Subcutaneous abdominal adipose tissue (tissue), 5 donors: ENCODE results near the gene LYL1.

Source experiments
- H3K27ac ChIP-seq: one replicate; pipeline ENCODE4 v1.7.0; 2013; ENCODE audit warnings: low read depth, mild to moderate bottlenecking, inconsistent platforms, low read length, moderate library complexity
- H3K27me3 ChIP-seq, 5 donors: one replicate each; pipeline ENCODE4 v1.7.0; 2013; ENCODE audit warnings: low read length in 5 of 5, inconsistent platforms in 1 of 5; ENCODE audit not compliant: control insufficient read depth in 5 of 5, insufficient read depth in 4 of 5
- H3K36me3 ChIP-seq, 5 donors: one replicate each; pipeline ENCODE4 v1.7.0; 2013; ENCODE audit warnings: low read length in 5 of 5; ENCODE audit not compliant: control insufficient read depth in 5 of 5, insufficient read depth in 5 of 5
- H3K4me1 ChIP-seq, 5 donors: one replicate each; pipeline ENCODE4 v1.7.0; 2013; ENCODE audit warnings: low read length in 5 of 5, mild to moderate bottlenecking in 3 of 5, moderate library complexity in 1 of 5; ENCODE audit not compliant: control insufficient read depth in 5 of 5, insufficient read depth in 5 of 5
- H3K4me3 ChIP-seq, 5 donors: one replicate each; pipeline ENCODE4 v1.7.0; 2013; ENCODE audit warnings: low read length in 5 of 5, low read depth in 1 of 5
- H3K9ac ChIP-seq, 5 donors: one replicate each; pipeline ENCODE4 v1.7.0; 2013; ENCODE audit warnings: low read length in 5 of 5, mild to moderate bottlenecking in 4 of 5, moderate library complexity in 3 of 5
- H3K9me3 ChIP-seq, 5 donors: one replicate each; pipeline ENCODE4 v1.7.0; 2013; ENCODE audit warnings: low read length in 5 of 5; ENCODE audit not compliant: control insufficient read depth in 5 of 5
- donor health status: healthy.
- donor health status: healthy.
- donor health status: healthy.
- donor health status: healthy.
- donor health status: healthy.

The LYL1 gene

DNA sequence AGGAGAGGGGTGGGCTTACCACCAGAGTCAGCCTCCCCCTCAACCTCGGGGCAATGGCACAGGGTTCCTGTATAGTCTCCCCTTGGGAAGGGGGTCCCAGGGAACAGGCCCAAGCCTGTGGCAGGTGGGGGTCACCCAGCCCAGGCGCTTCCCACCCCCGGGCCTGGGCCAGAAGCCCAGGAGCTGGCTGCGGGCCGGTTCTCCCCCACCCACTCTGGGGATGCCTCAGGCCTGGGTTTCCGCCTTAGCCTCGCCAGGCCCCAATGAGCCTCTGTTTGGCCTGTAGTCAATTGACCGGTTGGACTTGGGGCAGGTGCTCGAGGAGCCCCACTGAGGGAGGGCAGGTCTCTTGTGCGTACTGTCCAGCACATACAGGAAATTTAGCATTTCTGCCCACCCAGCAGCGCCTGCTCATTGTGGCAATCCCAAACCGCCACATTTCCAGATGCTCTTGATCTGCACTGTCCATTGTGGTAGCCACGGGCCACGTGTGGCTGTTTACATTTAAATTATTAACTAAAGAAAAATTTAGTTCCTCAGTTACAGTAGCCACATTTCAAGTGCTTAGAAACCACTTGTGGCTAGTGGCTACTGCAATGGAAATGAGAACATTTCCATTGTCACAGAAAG lies 9.9 kb downstream of the LYL1 start:
- Histone ChIP-seq H3K4me1 (peaks cover 2 to 75% (median 55%) of the 10 kb centered on the region in 5 donors), H3K27me3 (no peaks in the 10 kb centered on the region), H3K4me3 (no peak overlapping the region), H3K9me3 (no peaks in the 10 kb centered on the region), H3K9ac (peak overlapping the region in 2 of 5 donors; percentile 48 to 68), H3K27ac (peak overlapping the region; percentile 76), H3K36me3 (peaks cover 0 to 30% (median 16%) of the 10 kb centered on the region in 5 donors)

DNA sequence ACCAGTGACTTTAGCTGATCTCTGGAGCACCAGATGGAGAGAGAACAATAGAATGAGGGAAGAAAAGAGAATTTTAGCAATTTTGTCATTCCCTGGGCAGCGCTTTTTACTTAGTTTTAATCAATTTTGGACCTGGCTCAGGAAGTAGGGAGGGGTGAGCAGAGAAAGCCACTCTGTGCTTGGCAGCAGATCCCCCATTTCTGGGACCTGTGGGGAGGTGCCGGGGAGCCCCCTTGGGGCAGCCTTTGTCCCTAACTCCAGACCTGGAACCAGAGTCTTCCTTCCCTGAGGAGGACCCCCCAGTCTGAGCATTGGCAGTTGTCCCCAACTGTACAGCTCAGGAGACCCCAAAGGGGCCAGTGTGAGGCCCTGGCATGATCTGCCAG lies 10.5 kb downstream of the LYL1 start:
- Histone ChIP-seq H3K27ac (peak overlapping the region; percentile 76), H3K9me3 (no peaks in the 10 kb centered on the region), H3K36me3 (peaks cover 0 to 35% (median 21%) of the 10 kb centered on the region in 5 donors), H3K4me3 (no peak overlapping the region), H3K27me3 (no peaks in the 10 kb centered on the region), H3K9ac (peak overlapping the region in 2 of 5 donors; percentile 51 to 68), H3K4me1 (peaks cover 2 to 75% (median 53%) of the 10 kb centered on the region in 5 donors)

DNA sequence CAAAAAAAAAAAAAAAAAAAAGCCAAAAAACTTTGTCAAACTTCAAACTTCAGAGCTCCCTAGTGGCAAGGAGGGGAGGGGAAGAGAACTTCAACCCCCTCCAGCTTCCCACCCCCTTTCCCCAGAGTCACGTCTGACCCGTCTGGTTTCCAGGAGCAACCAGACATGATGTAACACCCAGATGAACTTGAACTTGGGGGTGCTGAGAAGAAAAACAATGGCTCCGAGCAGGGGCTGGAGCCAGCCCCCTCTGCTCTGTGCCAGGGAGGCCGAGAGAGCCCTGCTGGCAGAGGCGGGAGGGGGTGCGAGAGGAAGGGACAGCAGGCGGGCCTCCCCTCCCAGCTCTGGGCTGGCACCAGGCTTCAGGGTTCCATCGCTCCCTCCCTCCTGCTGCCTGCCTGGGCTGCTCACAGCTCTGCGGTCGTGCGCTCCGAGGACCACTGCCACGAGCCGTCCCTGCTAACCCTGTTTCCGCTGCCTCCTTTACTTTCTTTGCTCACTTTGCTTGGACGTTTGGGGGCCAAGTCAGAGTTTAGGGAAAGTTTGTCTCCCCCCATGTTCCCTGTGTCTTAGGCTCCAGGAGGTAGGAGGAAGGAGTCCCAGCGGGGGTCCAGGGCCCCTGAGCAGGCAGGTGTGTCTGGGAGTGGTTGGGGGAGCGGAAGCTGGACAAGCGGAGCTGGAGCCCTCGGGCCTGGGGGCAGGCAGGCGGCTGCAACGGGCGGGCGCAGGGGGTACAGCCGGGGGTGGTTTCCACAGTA lies 11.1 kb downstream of the LYL1 start:
- Histone ChIP-seq H3K27ac (peak overlapping the region; percentile 76), H3K36me3 (peaks cover 0 to 41% (median 27%) of the 10 kb centered on the region in 5 donors), H3K9ac (peak overlapping the region in 2 of 5 donors; percentile 61 to 68), H3K9me3 (no peaks in the 10 kb centered on the region), H3K4me3 (no peak overlapping the region), H3K27me3 (no peaks in the 10 kb centered on the region), H3K4me1 (peaks cover 2 to 71% (median 53%) of the 10 kb centered on the region in 5 donors)

DNA sequence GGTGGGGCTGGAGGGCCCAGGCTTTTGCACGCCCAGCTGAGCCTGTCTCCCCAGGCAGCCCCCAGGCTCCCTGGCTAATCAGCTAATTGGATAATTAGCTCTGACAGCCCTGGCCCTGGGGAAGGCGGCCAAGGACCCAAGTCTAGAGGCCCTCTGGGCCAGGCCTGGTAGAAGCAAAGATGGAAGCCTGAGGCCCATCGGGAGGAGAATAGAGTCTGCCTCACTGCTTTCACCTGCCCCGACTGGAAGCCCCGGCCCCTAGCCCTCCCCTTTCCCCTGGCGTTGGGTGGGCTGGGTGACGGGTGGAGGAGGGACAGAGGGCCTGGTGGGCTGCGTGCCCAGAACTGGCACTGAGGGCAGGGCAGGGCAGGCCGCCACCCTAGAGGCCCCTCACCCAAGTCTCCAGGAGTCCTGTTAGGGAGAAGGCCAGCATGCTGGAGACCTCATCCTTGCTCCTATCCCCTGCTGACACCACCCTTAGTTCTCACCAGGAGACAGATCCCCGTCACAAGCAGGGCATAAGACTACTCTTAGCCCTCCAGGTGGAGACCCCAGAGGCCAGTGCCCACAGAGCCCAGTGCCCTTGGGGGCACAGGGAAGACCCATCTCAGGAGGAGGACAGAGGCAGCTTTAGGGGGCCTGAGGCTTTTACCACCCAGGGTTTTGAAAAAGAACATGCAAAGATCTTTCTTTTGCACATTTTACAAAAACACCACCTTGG lies 12.0 kb downstream of the LYL1 start:
- Histone ChIP-seq H3K36me3 (peaks cover 0 to 50% (median 31%) of the 10 kb centered on the region in 5 donors), H3K27me3 (no peaks in the 10 kb centered on the region), H3K27ac (peak overlapping the region; percentile 63), H3K4me3 (no peak overlapping the region), H3K9ac (peak overlapping the region in 3 of 5 donors; percentile 9 to 70 (median 61)), H3K9me3 (no peaks in the 10 kb centered on the region), H3K4me1 (peaks cover 2 to 62% (median 53%) of the 10 kb centered on the region in 5 donors)

DNA sequence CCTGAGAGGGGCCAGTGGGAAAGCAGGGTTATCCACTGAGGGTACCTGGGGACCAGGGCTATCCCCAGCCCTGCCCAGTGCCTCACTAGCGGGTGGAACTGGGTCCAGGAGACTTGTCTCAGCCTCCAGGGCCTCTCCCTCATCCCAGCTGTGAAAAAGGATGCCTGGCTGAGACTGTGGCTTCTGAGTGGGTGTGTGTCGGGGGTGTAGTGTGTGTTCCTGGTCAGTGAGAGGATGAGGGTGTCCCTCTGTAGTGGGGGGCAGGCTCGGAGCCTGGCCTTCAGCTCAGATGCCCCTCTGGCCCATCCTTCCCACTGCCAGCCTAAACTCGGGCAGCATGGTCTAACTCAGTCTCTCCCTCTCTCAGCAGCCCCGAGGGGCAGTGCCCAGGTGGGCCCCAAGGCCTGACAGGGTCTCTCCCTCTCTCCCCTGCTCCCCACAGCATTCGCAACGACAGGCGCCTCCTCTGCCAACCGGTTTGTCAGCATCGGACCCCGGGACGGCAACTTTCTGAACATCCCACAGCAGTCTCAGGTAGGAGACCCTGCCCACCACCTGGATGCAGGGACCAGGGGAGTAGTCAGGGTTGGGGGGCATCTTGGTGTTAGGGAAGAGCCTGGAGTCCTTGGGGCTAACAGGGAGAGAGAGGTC lies 12.7 kb downstream of the LYL1 start:
- peak overlapping the region in 3 of 5 donors; percentile 9 to 70 (median 48) for H3K9ac ChIP-seq
- H3K4me1 ChIP-seq, result peaks cover 2 to 57% (median 53%) of the 10 kb centered on the region in 5 donors
- peak overlapping the region; percentile 63 for H3K27ac ChIP-seq
- no peaks in the 10 kb centered on the region for H3K27me3 ChIP-seq
- peaks cover 0 to 53% (median 31%) of the 10 kb centered on the region in 5 donors for H3K36me3 ChIP-seq
- H3K4me3 ChIP-seq, result no peak overlapping the region
- no peaks in the 10 kb centered on the region for H3K9me3 ChIP-seq

DNA sequence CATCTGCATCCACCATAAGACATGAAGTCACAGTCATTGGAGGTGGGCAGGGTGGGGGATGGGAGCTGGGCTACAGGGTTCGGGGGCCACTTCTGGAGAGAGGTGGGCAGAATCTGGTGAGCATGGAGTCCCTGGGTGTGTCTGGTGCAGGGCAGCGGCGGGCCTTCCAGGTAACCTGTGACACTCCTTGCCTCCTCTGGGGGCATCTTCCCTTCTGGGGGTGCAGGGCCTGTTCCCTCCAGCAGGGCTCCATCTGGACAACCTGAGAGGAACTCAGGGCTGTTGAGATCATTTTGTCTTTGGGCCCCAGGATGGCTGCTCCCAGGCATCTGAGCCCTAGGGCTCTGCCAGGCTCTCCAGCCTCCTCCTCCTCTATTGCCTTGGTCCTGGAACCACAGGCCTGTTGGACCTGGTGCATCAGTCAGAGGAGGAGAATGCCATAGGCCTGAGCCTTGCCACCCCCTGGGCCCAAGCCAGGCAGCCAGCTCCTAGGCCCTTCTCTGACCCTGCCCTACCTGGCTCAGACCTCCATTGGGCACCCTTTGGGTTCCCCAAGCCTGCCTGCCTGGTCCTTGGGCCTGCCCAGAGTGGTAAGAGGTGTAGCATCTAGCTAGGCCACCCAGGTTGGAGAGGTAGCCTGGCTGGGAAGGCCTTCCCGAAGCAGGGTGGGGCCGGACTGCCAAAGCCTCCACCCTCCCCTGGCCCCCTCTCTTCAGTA lies 13.4 kb downstream of the LYL1 start:
- H3K9me3 ChIP-seq, result no peaks in the 10 kb centered on the region
- no peaks in the 10 kb centered on the region for H3K27me3 ChIP-seq
- peaks cover 2 to 54% (median 51%) of the 10 kb centered on the region in 5 donors for H3K4me1 ChIP-seq
- H3K9ac ChIP-seq, result peak overlapping the region in 2 of 5 donors; percentile 9 to 70
- peaks cover 0 to 50% (median 28%) of the 10 kb centered on the region in 5 donors for H3K36me3 ChIP-seq
- H3K4me3 ChIP-seq, result no peak overlapping the region
- peak overlapping the region; percentile 63 for H3K27ac ChIP-seq

DNA sequence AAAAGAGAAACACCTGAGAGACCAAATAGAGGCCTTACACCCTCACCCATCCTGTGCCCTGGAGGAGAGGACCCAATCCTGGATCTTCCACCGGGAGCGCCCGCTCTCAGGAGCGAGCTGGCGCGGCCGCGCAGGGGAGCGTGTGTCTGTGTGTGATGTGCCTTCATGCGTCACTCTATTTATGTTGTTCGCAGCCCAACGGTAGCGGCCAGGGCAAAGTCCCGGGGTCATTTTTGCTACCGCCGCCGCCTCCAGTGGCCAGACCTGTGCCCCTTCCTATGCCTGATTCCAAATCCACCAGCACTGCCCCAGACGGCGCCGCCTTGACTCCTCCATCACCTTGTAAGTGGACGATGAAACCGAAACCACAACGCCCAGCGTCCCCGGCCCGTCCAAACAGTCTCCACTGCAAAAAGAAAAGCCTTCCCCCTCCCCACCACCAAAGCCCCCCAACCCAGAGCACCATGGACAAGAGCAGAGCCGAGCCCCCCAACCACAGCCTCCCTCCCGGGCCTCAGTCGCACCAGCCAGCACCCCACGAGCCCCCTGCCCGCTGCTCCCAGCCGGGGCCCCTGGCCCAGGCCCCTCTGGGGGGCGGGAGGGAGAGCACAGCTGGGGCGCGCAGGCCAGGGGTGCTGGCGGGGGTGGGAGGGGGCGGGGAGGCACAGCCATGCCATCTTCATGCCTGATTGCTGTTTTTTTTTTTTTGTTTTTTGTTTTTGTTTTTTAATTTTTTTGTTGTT lies 14.7 kb downstream of the LYL1 start:
- Histone ChIP-seq H3K27ac (no peak overlapping the region), H3K9me3 (no peaks in the 10 kb centered on the region), H3K4me1 (peaks cover 2 to 42% (median 38%) of the 10 kb centered on the region in 5 donors), H3K27me3 (no peaks in the 10 kb centered on the region), H3K36me3 (peaks cover 0 to 60% (median 36%) of the 10 kb centered on the region in 5 donors), H3K9ac (no peak overlapping the region), H3K4me3 (no peak overlapping the region)

DNA sequence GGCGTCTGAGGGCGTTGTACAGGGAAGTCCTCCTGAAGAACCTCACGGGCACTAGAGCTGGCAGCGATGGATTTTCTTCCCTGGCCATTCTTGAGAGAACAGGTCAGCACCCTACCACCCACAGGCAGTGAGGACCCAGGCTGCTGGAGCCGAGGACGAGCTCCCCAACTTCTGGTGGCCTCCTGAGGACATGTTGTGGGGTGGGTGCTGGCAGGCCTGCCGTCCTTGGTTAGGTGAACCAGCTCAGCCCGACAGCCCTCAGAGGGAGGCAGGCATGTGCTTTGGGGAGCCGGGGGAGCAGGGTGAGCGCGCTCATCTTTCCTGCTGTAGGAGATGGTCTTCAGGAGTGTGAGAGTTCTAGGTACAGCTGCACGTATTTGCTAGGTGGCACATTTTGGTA lies 15.4 kb downstream of the LYL1 start:
- Histone ChIP-seq H3K27me3 (no peaks in the 10 kb centered on the region), H3K9me3 (no peaks in the 10 kb centered on the region), H3K36me3 (peaks cover 0 to 66% (median 42%) of the 10 kb centered on the region in 5 donors), H3K4me3 (no peak overlapping the region), H3K9ac (no peak overlapping the region), H3K27ac (no peak overlapping the region), H3K4me1 (peaks cover 4 to 41% (median 32%) of the 10 kb centered on the region in 5 donors)

DNA sequence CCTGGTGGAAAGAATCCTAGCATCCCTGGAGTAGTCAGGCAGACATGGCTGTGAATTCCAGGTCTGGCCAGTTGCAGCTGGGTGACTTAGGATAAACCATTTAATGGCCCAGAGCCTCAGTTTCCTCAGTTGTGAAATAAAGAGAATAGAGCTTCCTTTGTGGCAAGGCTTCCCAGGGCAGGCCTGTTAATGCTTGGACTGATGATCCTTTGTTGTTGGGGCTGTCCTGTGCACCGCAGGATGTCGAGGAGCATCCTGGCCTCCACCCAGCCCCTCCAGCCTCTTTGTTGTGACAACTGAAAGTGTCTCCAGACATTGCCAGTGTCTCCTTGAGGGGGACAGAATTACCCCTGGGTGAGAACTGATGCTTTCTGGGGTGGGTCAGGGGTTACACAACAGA lies 16.3 kb downstream of the LYL1 start:
- H3K9me3 ChIP-seq, result no peaks in the 10 kb centered on the region
- H3K4me3 ChIP-seq, result no peak overlapping the region
- H3K27ac ChIP-seq, result no peak overlapping the region
- no peak overlapping the region for H3K9ac ChIP-seq
- H3K36me3 ChIP-seq, result peaks cover 0 to 76% (median 50%) of the 10 kb centered on the region in 5 donors
- H3K27me3 ChIP-seq, result no peaks in the 10 kb centered on the region
- peaks cover 4 to 36% (median 29%) of the 10 kb centered on the region in 5 donors for H3K4me1 ChIP-seq
